Duodenal mucosa (tissue), 2 donors: Measurements from ENCODE around the gene PNPLA7.

Source experiments
- H3K27ac ChIP-seq: one replicate; pipeline ENCODE4 v1.7.0; 2013; ENCODE audit warnings: low read depth, low read length
- H3K27me3 ChIP-seq, 2 donors: one replicate each; pipeline ENCODE4 v1.7.0; 2013; ENCODE audit warnings: low read length in 2 of 2, control low read depth in 1 of 2; ENCODE audit not compliant: insufficient read depth in 2 of 2, control insufficient read depth in 1 of 2
- H3K36me3 ChIP-seq, 2 donors: one replicate each; pipeline ENCODE4 v1.7.0; 2013; ENCODE audit warnings: low read length in 2 of 2, control low read depth in 1 of 2; ENCODE audit not compliant: insufficient read depth in 2 of 2, control insufficient read depth in 1 of 2
- H3K4me1 ChIP-seq, 2 donors: one replicate each; pipeline ENCODE4 v1.7.0; 2013; ENCODE audit warnings: low read length in 2 of 2, control low read depth in 1 of 2; ENCODE audit not compliant: insufficient read depth in 2 of 2, control insufficient read depth in 1 of 2
- H3K4me3 ChIP-seq, 2 donors: one replicate each; pipeline ENCODE4 v1.7.0; 2013; ENCODE audit warnings: low read length in 2 of 2, low read depth in 1 of 2
- H3K9ac ChIP-seq, 2 donors: one replicate each; pipeline ENCODE4 v1.7.0; 2013; ENCODE audit warnings: low read length in 2 of 2, low read depth in 1 of 2
- H3K9me3 ChIP-seq, 2 donors: one replicate each; pipeline ENCODE4 v1.7.0; 2013; ENCODE audit warnings: low read length in 2 of 2, control low read depth in 1 of 2; ENCODE audit not compliant: control insufficient read depth in 1 of 2

The PNPLA7 gene

DNA sequence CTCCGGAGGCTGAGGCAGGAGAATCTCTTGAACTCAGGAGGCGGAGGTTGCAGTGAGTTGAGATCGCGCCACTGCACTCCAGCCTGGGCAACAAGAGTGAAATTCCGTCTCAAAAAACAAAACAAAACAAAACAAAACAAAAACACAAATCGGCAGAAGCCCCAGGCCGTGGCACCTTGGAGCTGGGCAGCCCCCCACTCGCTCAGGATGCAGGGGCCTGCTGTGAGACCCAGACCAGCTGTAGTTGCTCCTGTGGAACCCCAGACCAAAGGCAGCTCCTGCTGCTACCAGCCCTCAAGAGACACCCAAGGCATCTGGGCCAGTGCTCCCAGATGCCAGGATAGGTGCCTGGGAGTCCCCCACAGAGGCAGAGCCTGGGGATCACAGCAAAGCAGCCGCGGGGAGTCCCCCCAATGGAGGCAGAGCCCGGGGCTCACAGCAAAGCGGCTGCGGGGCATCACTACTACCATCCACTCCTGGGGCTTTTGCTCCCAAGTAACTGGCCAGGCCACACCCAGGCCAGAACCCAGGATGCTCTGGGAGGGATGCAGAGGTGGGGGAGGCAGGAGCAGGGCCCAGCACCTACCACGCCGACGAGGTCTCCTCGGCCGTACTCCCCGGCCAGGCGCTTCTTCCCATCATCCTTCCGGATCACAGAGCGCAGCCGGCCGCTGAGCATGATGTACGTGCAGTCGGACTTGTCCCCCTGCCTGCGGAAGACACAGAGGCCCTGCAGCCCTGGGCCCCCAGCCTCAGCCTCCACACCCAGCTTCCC, 53.4 kb downstream of the PNPLA7 start:
- Histone ChIP-seq H3K27me3 (no peaks in the 10 kb centered on the region), H3K36me3 (no peaks in the 10 kb centered on the region), H3K4me3 (no peak overlapping the region), H3K27ac (no peak overlapping the region), H3K4me1 (peaks cover 0 to 11% of the 10 kb centered on the region in 2 donors), H3K9me3 (no peaks in the 10 kb centered on the region), H3K9ac (no peak overlapping the region)

DNA sequence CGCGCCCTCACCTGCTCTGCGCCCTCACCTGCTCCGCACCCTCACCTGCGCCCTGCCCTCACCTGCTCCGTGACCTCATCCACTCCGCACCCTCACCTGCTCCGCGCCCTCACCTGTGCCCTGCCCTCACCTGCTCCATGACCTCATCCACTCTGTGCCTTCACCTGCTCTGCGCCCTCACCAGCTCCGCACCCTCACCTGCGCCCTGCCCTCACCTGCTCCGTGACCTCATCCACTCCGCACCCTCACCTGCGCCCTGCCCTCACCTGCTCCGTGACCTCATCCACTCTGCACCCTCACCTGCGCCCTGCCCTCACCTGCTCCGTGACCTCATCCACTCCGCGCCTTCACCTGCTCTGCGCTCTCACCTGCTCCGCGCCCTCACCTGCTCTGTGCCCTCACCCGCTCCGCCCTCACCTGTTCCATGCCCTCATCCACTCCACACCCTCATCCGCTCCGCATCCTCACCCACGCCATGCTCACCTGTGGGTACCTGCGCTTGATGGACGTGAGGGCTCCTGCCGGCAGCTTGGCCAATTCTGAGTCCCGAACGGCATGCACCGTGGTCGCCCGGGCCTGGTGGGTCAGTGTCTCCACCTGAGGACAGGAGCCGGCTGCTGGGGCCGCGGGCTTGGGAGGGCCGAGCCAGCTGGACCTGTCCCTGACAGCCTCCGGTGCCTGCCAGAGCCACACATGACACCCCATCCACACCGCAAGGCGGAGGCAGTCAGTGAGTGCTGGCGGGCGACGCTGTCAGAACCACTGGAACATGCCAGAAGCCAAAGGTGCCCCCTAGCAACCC, 55.5 kb downstream of the PNPLA7 start:
- peaks cover 0 to 11% of the 10 kb centered on the region in 2 donors for H3K4me1 ChIP-seq
- H3K27ac ChIP-seq: no peak overlapping the region
- H3K36me3 ChIP-seq: no peaks in the 10 kb centered on the region
- no peak overlapping the region for H3K9ac ChIP-seq
- no peak overlapping the region for H3K4me3 ChIP-seq
- no peaks in the 10 kb centered on the region for H3K9me3 ChIP-seq
- H3K27me3 ChIP-seq: no peaks in the 10 kb centered on the region

DNA sequence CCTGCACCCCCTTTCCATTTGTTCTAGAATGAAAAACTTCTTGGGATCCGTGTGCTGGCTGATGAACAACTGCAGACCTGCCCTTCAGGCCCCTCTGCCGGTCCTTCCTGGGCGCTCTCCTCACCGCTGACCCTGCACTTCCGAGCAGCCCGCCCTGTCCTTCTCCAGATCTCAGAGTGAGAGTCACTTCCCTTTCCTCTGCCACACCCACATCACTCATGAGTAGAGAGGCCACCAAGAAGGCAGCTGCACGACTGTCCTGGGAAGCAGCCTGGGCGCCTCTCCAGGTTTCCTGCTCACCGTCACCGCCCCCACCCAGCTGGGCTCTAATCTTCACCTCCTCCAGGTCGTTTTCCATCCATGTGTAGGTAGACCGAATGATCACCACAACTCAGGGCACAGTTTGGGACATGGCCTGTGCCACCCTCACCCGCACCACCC, 56.1 kb downstream of the PNPLA7 start:
- Histone ChIP-seq H3K27ac (no peak overlapping the region), H3K4me3 (no peak overlapping the region), H3K4me1 (peaks cover 0 to 11% of the 10 kb centered on the region in 2 donors), H3K36me3 (no peaks in the 10 kb centered on the region), H3K9me3 (no peaks in the 10 kb centered on the region), H3K27me3 (no peaks in the 10 kb centered on the region), H3K9ac (no peak overlapping the region)

DNA sequence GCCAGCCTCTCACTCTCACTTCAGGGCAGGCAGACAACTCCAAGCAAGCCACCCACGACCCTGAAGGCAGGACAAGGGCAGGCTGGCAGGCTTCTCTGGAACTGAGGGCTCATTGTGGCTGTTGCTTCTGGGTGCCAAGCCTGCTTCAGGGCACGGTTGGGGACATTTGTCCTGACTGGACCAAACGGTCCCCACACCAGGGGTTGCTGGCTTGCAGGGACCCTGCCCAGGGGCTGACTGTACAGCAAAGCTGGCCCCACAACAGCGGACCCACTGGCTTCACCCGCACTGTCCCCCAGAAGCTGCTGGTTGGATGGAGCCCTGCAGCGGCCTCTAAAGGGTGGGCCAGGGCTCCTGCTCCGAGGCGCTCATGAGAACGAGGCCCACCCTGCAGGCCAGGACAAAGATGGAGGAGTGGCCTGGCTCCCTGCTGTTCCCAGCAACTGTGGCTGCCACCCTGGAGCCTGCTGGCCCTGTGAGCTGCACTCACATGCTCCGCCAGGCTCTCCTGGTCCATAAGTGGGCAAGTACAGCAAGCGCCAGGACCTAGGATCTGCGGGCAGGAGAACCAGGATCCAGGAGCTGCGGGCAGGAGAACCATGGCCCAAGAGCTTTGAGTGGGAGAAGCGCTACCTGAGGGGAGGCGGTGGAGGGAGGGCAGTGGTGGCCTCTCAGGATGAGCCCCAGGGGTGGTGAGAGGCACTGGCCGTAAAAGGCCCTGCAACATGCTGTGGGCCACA, 56.7 kb downstream of the PNPLA7 start:
- H3K4me3 ChIP-seq: no peak overlapping the region
- H3K9me3 ChIP-seq: no peaks in the 10 kb centered on the region
- peaks cover under 1 to 11% of the 10 kb centered on the region in 2 donors for H3K4me1 ChIP-seq
- H3K27me3 ChIP-seq: no peaks in the 10 kb centered on the region
- no peak overlapping the region for H3K27ac ChIP-seq
- H3K9ac ChIP-seq: no peak overlapping the region
- no peaks in the 10 kb centered on the region for H3K36me3 ChIP-seq

DNA sequence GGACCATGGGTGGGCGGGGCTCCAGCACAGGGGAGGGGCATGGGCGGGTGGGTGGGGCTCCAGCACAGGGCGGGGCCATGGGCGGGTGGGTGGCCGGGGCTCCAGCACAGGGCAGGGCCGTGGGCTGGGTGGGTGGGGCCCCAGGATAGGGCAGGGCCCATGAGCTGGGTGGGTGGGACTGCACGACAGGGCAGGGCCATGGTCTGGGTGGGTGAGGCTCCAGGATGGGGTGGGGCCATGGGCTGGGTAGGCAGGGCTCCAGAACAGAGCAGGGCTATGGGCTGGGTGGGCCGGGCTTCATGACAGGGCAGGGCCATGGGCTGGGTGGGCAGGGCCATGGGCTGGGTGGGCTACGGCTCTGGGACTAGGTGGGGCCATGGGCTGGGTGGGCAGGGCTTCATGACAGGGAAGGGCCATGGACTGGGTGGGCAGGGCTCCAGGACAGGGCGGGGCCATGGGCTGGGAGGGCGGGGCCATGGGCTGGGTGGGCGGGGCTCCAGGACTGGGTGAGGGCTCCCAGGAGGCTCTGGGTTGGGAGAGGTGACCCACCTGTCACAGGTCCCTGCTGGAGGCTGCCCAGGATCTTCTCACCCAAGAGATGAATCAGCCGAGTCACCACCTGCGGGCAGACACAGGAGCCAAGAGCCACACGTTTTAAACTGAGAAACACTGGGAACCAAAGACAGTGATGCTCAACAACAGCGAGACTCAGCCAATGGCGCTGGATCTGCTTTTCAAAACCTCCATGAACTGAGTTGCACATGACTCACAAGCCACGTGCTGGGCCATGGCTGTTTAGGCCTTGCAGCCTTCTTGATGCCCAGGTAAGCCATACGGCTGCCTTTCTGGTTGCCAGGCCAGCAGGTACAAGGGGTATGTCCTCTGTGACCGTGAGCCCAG, 57.5 kb downstream of the PNPLA7 start:
- Histone ChIP-seq H3K9ac (no peak overlapping the region), H3K9me3 (no peaks in the 10 kb centered on the region), H3K4me3 (no peak overlapping the region), H3K4me1 (peaks cover 5 to 13% of the 10 kb centered on the region in 2 donors), H3K36me3 (no peaks in the 10 kb centered on the region), H3K27me3 (peaks cover 0 to 4% of the 10 kb centered on the region in 2 donors), H3K27ac (no peak overlapping the region)

DNA sequence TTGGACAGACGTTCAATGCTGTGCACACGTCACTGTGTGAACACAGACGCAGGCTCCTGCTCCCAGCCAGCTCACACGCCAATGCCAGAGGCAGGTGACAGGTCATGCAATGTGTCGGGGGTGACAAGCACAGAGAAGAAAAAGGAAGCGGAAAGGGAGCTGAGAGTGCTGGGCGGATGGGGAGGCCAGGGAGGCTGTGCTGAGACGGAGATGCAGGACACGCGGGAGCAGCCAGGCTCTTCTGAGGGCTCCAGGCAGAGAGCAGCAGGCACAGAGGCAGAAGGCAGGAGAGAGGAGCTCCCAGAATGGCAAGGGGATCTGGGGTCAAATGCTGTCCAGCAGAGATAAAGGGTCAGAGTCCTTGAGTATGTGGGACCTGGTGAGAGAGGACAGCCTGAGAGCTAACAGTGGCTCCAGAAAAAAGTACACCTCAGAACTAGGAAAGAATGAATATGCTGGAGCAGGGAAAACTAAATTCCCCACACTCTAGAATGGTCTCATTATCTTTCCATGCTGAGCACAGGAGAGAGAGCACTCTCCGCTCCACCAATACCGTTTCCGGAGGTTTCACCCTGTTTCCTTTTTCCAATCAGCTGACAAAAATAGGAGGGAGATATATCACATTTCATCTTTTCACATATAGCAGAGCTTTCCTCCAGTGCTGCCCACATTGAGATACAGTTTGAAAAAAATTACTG, 58.3 kb downstream of the PNPLA7 start:
- Histone ChIP-seq H3K9ac (no peak overlapping the region), H3K9me3 (no peaks in the 10 kb centered on the region), H3K36me3 (no peaks in the 10 kb centered on the region), H3K27ac (no peak overlapping the region), H3K27me3 (peaks cover 0 to 8% of the 10 kb centered on the region in 2 donors), H3K4me1 (peaks cover 5 to 16% of the 10 kb centered on the region in 2 donors), H3K4me3 (no peak overlapping the region)

DNA sequence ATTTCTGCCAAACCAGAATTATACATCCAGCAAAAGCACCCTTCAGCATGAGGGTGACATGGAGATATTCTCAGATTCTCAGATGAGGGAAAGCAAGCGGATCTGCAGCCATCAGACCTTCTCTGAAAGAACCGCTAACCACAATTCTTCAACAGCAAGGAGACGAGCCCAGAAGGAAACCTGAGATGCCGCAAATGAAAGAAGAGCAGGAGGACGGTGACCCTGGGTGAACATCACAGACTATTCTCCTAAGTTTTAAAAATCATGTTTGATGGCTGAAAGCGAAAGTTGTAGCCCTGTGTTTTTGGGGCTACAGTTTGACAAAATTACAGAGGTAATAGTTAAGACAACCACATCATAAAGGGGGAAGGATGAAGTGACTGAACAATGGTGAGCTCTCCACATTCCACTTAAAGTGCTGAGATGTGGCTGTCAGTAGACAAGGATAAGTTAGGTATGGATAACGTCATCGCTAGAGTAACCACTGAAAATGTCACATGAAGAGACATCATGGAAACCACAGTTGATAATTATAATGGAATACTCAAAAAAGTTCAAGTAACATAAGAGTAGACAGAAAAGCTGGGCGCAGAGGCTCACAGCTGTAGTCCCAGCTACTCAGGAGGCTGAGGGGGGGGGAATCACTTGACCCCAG, 59.5 kb downstream of the PNPLA7 start:
- Histone ChIP-seq H3K9me3 (no peaks in the 10 kb centered on the region), H3K9ac (no peak overlapping the region), H3K4me1 (peaks cover 5 to 16% of the 10 kb centered on the region in 2 donors), H3K27ac (no peak overlapping the region), H3K27me3 (peaks cover 3 to 8% of the 10 kb centered on the region in 2 donors), H3K4me3 (no peak overlapping the region), H3K36me3 (no peaks in the 10 kb centered on the region)

DNA sequence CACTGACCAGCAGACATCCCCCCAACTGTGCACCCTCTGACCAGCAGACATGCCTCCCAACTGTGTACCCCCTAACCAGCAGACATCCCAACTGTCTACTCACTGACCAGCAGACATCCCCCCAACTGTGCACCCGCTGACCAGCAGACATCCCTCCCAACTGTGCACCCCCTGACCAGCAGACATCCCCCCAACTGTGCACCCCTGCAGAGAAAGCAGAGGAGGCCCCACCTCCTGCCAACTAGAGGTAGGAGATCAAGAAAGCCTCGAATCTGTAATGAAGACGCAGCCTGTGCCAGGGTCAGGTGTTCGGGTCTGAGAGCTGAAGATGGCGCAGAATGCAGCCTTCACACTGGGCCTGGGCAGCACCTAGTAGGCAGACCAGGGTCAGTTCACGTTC, 61.3 kb downstream of the PNPLA7 start:
- no peaks in the 10 kb centered on the region for H3K9me3 ChIP-seq
- H3K4me1 ChIP-seq: peaks cover 5 to 6% of the 10 kb centered on the region in 2 donors
- H3K4me3 ChIP-seq: no peak overlapping the region
- H3K9ac ChIP-seq: no peak overlapping the region
- H3K36me3 ChIP-seq: no peaks in the 10 kb centered on the region
- no peak overlapping the region for H3K27ac ChIP-seq
- peaks cover 3 to 8% of the 10 kb centered on the region in 2 donors for H3K27me3 ChIP-seq

DNA sequence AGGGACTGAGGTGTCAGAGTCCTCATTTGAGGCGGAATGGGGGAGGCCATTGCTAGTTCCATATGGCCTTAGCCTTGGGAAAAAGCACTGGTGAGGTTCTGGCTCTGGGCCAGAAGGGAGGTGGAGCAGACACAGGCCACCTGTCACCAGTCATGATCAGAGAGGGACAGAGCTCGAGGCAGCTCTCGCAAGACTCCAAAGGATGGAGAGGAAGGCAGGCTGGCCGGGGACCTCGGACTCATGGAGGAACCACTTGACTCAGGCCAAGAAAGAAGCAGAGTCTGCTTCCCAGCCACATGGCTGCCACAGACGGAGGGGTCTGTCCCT, 61.9 kb downstream of the PNPLA7 start:
- no peak overlapping the region for H3K27ac ChIP-seq
- no peaks in the 10 kb centered on the region for H3K9me3 ChIP-seq
- H3K4me1 ChIP-seq: peaks cover 5 to 6% of the 10 kb centered on the region in 2 donors
- no peaks in the 10 kb centered on the region for H3K36me3 ChIP-seq
- peaks cover 3 to 8% of the 10 kb centered on the region in 2 donors for H3K27me3 ChIP-seq
- H3K9ac ChIP-seq: no peak overlapping the region
- no peak overlapping the region for H3K4me3 ChIP-seq
